UCSD-AML1 (cell line): ENCODE results near the gene EPN1.

Experiments
- DNase-seq: peaks from one replicate; lab custom pipeline; 2025; ENCODE audit not compliant: unreplicated experiment; lab: John Stamatoyannopoulos, UW

EPN1 gene

DNA sequence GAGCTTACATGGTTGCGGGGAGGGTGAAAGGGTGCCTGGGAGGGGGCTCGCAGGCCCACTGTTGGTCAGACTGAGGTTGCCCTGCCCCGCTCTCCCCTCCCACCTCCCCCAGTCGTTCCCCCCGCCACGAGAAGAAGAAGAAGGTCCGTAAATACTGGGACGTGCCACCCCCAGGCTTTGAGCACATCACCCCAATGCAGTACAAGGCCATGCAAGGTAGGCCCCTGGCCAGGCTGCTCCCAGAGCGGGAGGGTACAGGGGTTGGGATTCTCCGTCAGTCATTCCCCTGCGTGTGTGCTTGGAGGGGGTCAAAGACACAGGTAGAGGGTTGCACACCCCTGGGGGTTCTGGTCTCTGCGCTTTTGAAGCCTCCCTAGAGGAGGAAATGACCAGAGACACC, 14.6 kb upstream of the EPN1 start:
- DNase-seq, result no peak

DNA sequence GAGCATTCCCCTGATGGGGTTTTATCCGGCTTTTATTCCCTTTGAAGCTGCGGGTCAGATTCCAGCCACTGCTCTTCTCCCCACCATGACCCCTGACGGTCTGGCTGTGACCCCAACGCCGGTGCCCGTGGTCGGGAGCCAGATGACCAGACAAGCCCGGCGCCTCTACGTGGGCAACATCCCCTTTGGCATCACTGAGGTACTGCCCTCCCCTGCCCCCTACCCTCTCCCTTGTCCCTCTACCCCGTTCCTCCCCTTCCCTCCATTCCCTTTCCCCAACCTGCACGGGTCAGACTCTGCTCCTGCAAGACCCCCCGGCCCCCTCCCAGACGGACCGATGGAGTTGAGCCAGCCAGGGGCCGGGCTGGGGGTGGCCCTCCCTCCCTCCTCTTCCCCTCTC, 14.0 kb upstream of the EPN1 start:
- DNase-seq, result no peak

DNA sequence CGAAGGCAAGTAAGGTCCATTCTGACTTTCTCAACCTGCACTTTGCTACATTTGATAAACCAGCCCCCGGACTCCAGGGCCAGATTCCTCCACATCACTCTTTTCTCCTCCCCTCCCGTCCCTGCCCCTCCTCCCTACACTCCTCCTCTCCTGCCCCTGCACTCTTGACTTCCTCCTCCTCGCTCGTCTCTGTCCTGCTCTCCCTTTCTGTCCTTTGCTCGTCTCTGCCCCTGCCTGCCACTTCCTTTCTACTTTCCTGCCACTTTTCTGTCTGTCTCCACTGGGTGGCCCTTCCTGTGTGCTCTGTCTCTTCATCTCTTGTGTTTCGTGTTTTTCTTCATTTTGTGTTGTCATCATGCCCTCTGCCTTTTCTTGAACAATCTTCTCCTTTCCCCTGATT, 13.2 kb upstream of the EPN1 start:
- no peak for DNase-seq

DNA sequence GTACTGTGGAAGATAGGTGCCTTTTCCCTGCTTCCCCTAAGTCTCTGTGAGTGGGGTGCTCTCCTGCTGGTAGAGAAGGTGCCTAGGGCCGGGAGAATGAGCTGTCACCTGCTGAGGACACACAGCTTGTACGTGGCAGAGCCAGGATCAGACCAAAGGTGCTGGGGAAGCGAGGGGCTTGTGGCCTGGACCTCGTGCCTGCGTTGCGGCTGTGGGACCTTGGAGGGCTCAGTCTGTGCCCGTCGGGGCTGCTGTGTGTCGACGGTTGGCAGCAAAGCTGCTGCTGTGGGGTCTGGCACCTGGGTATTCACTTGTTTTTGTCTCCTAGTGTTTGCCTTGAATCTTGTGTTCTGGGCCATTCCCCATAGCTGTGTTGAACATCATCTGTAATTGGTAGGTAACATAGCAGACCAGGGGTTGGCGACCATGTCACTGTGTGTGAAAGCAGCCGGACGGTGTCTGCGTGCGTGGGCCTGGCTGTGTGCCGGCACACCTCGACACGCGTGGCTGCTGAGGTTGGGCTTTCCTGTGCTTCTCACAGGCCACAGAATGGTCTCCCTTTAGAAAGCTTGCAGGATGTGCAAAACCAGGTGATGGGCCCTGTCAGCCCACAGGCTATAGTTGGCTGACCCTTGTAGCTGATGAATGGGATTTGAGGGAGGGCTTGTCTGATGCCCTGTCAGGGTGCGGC, 11.0 kb upstream of the EPN1 start:
- DNase-seq, result no peak

DNA sequence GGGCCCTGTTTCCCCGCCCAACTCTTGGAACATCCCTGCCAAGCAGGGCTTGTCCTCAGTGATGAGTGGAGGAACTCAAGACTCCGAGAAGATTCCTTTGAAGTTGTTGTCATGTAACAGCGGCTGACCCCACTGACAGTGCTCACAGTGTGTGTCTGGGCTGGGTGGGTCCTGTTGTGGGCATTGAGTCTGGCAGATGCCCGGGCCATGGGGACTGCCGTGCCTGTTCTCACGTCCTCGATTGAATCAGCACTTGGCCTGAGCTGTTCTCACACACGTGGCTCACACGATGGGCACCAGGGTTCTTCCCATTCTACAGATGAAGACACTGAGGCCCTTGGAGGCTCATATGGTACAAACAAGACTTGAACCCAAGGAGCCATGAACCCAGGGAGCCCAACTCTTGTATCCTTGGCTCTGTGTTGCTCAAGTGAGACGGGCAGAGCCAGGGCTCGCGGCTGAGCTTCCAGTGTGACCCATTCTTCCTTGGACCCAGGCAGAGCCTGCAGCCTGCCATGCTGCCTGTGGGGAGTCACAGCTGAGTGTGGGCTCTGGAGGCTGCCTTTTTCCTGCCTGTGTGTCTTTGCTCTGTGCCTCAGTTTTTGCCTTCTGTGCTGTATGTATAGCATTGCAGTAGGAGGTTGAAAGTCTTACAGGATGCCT, 8.6 kb upstream of the EPN1 start:
- DNase-seq, result no peak

DNA sequence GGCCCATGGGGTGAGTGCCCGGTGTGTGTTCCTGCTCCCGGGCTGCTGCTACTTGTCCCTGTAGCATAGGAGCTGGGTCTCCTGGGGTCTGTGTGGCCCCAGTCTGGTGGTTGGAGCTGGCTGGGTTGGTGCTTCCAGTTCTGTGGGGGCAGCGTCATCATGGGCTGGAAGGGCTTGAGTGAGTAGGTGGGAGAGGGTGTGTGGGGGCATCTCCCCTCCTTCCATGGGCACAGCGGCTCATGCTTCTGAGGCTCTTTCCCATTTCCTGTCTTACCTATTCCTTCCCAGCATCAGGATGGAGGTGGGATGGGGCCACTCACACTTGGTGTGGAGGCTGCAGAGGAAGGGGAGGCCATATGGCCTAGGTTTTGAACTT, 8.0 kb upstream of the EPN1 start:
- DNase-seq, result no peak

DNA sequence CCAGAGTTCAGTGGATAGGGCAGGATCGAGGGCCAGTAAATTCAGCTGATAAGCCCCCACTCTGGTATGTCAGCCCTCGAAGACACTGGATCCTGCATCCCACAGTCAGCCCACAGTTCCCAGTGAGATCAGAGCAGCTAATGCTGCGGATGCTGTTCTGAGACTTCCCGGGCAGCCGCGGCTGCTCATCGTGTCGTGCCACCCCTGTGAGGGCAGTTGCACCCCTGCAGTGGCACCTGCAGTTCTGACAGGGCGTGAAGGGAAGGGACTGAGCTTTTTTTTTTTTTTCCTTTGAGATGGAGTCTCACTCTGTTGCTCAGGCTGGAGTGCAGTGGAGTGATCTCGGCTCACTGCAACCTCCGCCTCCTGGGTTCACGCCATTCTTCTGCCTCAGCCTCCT, 7.5 kb upstream of the EPN1 start:
- no peak for DNase-seq

DNA sequence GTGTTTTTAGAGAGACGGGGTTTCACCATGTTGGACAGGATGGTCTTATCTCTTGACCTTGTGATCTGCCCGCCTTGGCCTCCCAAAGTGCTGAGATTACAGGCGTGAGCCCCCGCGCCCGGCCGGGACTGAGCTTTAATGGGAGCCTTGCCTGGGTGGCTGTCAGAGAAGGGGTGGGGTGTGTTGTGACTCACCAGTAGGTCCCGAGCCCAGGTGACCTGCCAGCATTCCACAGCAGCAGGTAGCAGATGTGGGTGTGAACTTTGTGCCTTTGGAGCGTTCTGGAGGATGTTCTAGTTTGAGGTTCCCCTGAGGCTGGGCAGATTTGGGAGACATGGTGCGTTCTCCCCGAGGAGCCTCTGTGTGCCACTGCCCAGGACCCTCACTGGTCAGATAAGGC, 7.1 kb upstream of the EPN1 start:
- no peak for DNase-seq

DNA sequence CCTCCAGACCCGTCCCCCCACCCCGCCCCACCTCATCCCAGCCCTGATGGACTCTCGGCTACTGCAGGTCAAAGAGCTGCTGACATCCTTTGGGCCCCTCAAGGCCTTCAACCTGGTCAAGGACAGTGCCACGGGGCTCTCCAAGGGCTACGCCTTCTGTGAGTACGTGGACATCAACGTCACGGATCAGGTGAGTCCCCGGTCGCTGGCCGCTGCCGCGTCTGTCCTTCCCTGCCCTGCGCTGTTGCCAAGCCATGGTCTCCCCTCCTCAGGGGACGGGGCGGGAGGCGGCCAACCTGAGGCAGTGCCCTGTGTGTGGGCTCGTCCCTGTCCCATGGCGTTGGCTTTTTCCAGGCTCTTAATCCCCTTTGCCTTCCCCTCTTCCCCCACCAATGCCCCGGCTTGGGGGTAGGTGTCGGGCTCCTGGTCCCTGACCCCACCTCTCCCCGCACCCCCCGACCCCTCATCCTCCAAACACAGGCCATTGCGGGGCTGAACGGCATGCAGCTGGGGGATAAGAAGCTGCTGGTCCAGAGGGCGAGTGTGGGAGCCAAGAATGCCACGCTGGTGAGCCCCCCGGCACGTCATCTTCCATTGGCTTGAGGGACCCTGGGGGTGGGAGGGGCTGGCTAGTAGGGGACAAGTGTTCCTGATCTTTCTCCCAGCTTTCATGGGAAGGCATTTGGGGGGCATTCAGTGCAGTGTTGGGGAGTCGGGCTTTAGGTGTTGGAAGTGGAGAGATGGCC, 6.2 kb upstream of the EPN1 start:
- DNase-seq, result no peak

DNA sequence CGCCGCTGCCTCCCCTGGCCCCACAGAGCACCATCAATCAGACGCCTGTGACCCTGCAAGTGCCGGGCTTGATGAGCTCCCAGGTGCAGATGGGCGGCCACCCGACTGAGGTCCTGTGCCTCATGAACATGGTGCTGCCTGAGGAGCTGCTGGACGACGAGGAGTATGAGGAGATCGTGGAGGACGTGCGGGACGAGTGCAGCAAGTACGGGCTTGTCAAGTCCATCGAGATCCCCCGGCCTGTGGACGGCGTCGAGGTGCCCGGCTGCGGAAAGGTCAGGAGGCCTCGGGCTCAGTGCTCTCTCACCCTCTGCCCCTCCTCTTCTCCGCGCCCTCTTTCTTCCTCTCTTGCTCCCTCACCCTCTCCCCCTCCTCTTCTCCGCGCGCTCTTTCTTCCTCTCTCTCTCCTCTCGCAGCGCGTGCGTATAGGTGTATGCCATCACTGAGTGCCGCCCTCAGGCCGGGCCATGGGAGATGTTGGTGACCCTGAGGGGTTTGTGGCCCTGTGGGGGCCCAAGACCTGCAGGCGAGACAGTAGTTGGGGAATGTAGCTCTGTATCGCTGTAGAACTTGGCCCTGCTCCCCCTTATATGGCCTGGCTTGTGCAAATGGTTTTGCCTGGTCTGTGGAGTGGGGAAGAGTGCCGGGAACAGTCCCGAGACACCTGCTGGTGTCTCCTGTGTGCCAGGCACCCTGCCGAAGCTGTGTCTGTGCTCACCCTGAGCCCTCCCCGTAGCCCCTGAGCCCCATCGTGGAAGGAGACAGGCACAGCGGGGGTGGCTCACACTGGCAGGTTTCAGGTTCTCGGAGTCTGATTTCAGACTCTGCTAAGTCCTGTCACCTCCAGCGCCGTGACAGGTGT, 5.4 kb upstream of the EPN1 start:
- no peak for DNase-seq

DNA sequence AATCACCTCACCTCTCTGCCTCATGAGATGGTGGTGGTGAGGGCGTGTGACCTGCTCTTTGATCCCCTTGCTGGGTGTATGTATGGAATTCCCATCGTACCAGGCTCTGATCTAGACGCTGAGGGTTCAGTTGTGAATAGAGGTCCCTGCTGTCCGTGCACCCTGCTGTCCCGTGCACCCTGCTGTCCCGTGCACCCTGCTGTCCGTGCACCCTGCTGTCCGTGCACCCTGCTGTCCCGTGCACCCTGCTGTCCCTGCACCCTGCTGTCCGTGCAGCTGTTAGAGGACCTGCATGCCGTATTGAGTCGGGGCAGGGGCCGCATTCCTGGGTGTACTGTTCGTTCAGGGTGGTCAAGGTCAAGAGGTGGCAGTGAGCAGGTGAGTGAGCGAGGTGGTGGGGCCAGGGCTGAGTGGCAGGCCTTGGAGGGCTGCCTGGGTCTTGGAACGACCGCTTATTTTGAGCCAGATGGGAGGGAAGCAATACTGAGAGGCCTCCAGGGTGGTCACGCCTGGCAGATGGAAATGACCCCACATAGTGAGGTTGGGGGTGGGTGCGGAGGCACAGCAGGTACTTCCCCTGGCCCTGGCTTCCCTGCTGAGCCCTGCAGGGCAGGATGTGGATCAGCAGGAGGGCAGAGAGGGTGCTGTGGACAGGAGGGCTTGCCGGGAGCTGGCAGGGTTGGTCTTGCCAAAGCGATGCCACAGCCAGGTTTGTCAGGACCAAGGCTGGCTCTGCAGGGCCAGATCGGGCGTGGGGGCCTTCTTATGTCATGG, 4.6 kb upstream of the EPN1 start:
- no peak for DNase-seq

DNA sequence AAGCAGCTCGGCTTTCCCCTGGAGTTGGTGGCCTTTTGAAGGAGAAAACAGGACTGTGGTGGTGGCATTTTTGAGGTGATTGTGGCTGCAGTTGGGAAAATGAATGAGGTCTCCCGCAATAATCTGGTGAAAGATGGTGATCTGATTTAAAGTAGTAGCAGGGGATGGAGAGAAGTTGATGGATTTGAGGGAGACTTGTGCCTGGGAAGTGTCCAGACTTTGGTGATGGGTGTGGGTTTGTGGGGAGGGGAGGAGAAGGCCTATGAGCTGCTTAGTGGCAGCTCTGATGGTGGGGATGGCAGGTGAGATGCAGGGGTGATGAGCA, 4.0 kb upstream of the EPN1 start:
- no peak for DNase-seq

DNA sequence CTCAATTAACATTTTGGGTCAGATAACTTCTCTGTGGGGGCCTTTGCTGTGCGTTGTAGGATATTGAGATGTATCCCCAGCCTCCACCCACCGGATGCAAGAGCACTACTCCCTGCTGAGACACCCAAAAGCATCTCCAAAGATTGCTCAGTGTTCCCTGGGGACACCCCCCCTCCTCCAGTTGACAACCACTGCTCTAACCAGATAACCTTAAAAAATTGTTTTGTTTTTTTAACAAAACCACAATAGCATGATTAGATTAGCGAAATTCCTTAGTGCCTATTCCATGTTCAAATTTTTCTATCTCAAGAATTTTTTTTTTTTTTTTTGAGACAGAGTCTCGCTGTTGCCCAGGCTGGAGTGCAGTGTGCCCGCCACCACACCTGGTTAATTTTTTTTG, 2.6 kb upstream of the EPN1 start:
- no peak for DNase-seq

DNA sequence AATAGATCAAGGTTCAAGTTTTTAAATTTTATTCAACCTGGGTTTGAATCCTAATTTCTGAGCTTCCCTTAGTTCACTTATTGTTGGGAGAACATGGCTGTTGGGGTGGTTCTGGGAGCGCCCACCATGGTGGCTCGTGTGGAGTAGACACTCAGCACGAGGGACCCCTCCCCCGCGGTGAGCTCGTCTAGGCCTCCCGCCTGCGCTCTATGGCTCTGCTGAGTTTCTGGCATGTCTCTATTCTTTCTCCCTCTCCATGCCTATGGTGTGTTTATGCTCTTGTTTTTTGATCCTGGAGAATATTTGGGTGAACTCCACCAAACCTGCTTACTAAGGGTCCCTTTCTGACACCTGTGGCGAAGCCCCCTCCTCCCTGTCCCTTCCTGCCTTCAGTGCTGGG, 1.6 kb upstream of the EPN1 start:
- no peak for DNase-seq

DNA sequence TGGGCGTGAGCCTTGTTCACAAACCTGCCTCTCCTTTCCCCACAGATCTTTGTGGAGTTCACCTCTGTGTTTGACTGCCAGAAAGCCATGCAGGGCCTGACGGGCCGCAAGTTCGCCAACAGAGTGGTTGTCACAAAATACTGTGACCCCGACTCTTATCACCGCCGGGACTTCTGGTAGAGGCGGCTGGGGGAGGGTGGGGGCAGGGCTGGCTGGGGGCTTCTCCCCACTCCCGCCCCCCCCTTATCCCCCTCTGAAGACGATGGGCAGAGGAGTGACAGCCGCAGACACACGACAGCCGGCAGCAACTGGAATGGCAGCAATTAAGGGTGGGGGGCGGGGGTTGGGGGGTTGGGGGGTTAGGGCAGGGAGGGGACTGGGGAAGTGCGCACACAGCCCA, 1.1 kb upstream of the EPN1 start:
- DNase-seq, result no peak

DNA sequence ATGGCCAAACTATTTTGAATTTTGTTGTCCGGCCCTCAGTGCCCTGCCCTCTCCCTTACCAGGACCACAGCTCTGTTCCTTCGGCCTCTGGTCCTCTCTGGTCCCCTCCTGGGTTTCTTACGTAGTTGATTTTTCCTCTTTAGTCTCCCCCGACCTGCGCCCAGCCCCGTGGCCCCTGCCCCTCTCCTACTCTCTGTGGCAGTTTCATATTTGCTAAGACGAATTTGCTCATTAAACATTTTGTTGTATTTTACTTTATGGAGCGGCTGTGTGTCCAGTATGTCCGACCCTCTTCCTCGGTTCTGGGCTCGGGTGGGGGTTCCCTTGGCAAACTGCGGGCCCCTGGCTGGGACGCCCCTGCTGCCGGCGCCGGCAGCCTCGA, 576 bp upstream of the EPN1 start:
- DNase-seq, result no peak

DNA sequence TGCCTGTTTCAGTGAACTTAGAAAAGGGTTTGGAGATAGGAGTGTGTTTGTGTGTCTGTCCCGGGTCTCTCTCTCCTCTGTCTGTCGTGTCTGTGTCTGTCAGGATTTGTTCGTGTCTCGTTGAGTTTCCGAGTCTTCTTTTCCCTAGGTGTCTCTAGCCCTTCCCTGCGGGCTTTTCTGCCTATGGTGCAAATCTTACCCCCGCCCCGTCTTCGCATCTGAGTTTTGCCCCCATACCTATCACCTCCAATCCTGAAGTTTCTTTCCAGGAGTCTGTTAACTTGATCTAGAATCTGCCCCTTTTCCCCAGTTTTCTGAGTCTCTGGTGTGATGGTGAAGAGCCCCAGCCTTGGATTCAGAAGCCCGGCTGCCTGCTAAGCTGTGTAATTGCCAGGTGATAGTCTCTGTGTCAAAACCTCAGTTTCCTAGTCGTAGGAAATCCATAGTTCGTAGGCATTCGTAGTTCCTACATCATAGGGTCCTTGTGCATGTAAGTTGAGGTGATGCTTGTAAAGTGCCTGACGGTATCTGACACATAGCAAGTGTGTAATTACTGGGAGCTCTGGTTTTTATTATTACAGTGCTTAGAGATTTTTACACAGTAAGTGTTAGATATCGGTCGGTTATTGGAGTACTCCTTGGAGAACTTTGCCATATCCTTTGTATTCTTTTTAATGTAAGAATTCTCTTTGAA, 782 bp downstream of the EPN1 start:
- DNase-seq, result no peak

DNA sequence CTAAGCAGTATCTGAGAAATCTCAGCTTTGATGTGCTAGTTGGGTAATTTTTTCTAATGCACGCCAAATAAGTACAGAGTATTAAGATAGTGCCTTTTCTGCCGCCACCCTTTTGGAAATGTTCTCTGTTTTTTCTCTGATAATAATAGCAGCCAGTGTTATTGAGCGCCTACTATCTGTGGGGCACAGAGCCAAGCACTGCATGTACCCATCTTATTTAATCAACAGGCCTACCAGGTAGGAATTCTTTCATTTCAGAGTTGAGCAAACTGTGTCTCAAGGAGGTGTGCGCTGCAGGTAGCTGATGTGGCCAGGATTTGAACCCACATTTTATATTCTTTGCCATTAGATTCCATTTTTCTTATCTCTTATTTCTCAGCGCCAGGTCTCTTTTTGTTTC, 1.4 kb downstream of the EPN1 start:
- no peak for DNase-seq

DNA sequence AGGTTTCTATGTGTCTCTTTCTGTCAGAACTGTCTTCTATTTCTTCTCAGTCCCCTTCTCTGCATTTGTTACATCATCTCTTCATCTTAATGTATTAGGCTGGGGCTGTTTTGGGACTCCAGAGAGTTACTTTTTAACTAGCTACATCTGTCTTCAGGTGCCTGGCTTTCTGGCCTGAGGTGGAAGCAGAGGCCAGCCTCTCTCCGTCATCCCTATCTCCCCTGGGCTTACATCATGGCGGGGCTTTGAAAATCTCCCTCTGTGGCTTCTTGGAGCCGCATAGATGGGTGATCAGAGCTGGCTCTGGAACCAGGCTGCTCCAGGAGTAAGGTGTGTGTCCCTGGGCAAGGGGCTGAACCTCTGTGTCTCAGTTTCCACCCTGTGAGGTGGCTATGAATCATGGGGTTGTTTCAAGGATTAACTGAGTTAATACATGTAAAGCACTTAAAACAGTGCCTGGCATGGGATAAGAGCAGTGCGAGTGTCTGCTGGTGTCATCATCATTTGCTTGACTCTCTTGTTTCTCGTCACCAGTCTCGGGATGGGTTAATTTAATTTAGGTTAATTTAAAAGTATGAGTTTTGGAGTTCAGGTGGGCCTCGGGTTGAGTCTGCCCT, 2.0 kb downstream of the EPN1 start:
- no peak for DNase-seq

DNA sequence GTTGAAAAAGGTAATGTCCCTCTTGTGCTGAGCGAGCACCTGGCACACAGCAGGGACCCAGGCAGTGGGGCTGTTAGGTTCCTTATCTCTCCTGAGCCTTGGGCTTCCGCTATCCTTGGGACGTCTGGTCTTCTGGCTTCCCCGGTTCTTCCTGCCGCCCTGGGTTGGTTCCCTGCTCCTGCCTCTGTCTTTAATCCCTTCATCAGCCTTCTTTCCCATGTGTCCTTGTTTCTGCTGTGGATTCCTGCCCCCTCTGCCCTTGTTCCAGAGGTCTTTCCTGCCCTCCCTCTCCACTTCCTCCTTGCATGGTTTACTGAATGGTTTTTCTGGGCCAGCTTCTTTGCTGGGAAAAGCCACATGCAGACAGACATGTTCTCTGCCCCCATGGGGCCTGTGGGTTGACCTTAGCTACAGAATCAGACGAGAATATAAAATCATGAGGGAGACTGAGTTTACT, 2.6 kb downstream of the EPN1 start:
- DNase-seq, result no peak
